ENCODE results near the gene FAM81A.
"Not testable (repeated sequence)": the region's sequence is repeated elsewhere in the genome, so short reads cannot be mapped to it uniquely, and the experiment has no call there.

Gene FAM81A

DNA sequence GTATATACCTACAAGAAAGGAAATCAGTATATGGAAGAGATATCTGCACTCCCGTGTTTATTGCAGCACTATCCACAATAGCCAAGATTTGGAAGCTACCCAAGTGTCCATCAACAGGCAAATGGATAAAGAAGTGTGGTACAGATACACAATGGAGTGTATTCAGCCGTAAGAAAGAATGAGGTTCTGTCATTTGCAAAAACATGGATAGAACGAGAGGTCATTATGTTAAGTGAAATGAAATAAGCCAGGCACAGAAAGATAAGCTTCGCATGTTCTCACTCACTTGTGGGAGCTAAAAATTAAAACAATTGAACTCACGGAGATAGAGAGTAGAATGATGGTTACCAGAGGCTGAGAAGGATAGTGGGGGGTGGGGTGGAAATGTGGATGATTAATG lies 53.1 kb downstream of the FAM81A start:
- peak in 1 of 2 donors; percentile 7 for DNase-seq

DNA sequence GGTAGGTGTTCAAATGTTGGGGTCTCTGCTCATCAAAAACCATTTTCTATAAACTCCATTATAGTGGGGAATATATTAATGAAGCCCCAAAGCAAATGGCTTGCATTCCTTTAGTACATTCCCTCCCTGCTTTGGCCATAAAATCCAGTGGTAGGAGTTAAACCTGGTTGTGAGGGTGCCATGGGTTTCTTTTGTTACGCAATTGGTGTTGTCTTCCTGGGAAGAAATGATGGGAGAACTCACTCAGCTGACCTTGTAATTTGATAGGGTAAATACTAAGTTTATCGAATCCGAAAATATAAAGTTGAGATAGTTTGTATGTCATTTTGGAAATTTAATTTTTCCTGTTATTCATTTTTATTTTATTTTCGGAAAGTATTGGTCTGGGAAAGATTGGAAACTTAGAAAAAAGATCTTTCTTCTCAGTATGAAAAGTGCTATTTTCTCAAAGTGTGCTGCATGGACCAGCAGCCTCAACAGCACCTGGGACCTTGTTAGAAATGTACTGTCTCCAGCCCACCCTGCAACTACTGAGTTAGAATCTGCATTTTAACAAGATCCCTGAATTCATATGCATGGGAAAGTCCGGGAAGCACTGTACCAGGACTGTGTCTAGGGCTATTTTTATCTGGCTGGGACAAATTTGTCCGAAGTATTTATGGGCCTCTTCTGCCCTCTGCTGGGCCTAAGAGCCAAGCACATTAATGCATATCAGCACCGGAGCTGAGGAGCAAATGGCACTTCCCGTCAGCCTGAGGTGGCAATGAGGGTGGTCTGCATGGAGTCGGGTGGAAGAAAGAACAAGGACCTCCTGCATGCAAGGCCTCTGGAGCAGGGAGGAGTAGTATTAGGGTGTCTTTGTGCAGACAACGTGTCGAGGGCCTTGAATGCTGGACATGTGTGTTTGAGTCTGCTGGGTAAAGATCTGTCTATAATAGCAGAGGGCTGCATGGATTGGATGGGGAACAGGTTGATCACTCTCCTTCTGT lies 54.7 kb downstream of the FAM81A start:
- peak; percentile 62 to 65 for DNase-seq

DNA sequence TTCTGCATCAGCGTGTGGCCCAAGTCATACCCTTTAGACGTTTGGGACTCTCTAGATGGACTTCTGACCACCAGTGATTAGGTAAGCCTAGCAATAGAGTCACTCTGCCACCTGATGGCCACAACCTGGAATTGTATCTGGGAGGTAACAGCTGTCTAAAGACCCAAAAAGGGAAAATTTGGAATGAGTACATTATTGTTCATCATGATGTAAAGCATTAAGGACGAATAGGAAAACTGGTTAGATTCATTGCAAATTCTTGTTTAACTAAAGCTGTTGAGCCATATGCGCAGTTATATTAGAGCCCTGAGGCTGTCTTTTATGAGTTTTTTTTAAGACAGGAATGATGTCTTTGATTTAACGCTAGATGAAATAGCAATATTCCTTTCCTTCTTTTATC lies 63.6 kb downstream of the FAM81A start:
- no peak for DNase-seq

DNA sequence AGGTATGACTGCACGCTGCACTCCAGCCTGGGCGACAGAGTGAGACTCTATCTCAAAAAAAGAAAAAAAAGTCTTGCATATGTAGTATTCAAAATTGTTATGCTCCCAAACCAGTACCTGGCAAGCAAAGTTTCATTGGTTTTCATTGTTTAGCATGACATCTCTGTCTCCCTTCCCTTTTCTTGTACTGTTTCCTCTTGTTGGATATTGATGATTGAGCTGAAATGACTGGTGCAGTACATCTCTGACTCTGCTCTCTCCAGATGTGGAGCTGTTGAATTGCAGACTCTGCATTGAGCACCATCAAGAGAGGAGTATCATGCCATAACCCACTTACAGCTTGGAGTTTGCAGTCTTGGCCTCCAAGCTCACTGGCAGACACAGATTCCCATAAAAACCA lies 77.2 kb downstream of the FAM81A start:
- DNase-seq, result no peak

DNA sequence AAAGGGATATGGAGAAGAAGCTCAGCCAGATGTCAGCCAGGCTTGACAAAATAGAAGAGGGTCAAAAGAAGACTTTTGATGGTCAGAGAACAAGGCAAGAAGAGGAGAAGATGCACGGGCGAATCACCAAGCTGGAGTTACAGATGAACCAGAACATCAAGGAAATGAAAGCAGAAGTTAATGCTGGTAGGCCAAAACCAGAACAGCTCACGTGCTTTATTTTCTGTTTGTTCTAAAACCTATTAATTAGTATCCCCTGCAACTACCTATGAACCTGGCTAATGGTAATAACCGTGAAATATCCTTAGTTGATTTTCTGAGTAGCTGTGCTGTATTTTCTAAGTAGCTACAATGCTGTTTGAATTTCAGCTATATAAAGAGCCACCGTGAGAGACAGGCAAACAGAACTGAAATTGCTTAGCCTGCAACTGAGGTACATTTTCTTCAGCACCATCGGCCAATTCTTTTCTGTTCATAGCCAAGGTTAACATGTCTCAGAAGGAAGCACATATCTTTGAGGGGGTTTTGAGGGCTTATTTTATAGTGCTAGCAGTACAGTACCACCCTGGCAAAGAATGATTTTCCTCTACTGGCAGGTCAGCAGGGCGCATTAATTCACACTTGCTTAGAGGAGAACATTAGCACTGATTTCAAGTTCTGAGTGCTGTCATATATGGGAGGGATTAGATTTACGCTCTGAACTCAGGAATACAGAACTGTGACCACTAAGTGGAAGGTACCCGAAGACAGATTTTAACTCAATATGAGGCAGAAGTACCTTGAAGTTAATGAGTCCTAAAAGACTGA lies 78.9 kb downstream of the FAM81A start:
- DNase-seq, result no peak

GRCh38 chr15:59519329-59519728 lies 81.3 kb downstream of the FAM81A start:
- no peak for DNase-seq

DNA sequence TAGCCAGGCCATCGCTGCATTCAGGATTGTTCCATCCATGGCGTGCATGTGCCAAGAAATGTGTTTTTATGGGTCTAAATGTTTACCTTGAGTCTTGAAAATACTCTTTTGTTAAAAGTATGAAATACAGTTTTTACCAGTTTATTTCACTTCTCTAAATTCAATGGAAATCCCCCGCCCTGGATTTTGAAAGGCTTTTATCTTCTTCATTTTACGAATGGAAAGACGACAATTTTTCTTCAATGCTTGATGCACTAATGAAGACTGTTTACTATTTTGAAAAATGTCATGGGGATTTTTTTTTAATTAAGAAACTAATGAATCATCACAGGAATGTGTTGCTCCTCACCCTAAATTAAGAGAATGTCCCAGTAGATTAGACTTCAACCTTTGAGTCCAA lies 83.5 kb downstream of the FAM81A start:
- no peak for DNase-seq

DNA sequence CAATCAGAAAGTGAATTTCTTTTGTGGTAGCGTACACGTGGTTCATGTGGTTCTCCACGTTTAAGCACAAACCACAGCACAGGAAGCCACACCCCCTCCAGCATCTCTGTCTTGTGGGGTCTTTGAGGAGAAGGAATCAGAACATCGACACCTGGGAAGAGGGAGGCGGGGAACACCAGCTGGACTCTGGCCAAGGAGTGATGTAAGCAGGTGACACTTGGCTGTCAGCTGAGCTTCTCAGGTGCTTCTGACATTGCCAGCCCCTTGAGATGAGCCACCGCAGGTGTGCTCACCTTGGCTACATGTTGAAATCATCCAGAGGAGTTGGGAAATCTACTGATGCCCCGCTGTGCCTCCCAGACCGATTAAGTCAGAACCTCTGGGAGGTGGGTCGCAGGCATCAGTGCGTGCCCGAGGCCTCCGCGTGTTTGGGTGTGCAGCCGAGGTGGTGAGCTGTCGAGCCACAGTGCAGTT lies 85.0 kb downstream of the FAM81A start:
- no peak for DNase-seq

- DNase-seq, result no peak
Measured at GRCh38 chr15:59523702-59524101, 85.7 kb downstream of the FAM81A start.

GRCh38 chr15:59524331-59524731 lies 86.3 kb downstream of the FAM81A start:
- DNase-seq, result no peak

GRCh38 chr15:59526466-59526865 lies 88.5 kb downstream of the FAM81A start:
- DNase-seq, result not testable (repeated sequence)

GRCh38 chr15:59528429-59528828 lies 90.4 kb downstream of the FAM81A start:
- no peak for DNase-seq

GRCh38 chr15:59528961-59529402 lies 91.0 kb downstream of the FAM81A start:
- DNase-seq, result peak; percentile 76 to 87

GRCh38 chr15:59531066-59531675 lies 93.2 kb downstream of the FAM81A start:
- no peak for DNase-seq

DNA sequence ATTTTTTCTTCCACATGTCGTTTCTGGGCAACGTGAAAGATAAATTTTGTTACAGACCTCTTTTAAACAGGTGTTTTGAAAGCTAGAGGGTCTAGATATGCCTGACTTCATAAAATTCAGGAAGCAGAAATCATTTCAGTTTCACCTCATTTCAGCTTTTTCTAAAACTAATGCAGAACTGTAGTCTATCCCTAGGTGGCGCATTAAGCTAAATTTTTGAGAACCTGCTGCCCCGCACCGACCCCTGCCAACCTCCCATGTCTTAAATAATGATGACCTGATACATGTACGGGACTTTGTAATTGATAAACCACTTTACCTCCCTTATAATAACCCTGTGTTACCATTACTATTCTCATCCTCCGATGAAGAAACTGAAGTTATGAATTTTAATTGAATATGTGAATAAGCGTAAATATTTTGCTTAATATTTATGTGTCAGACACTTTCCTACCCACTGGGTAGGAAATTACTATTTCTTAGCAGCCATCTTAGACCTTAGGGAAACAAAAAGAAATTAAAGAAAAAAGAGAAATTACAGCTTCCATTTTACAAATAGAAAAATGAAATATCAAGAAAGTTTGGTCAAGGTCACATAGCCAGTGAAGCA lies 94.9 kb downstream of the FAM81A start:
- DNase-seq, result no peak

DNA sequence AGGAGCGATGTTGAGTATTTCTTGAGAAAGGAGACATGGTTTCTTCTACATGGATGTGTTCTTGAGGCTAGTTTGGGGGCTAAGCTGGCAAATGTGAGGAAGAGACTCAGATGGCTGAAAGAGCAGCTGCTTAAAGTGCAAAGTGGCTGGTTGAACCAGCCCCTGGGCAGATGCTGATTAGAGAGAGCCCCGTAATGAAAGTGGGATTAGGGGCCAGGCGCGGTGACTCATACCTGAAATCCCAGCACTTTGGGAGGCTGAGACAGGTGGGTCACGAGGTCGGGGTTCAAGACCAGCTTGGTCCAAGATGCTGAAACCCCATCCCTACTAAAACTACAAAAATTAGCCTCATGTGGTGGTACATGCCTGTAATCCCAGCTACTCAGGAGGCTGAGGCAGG lies 98.6 kb downstream of the FAM81A start:
- no peak for DNase-seq

- DNase-seq, result no peak
Measured at GRCh38 chr15:59537403-59537802, 99.4 kb downstream of the FAM81A start.

- no peak for DNase-seq
Measured at GRCh38 chr15:59538494-59538893, 100.5 kb downstream of the FAM81A start.

- DNase-seq, result no peak
Measured at GRCh38 chr15:59539799-59540198, 101.8 kb downstream of the FAM81A start.

DNA sequence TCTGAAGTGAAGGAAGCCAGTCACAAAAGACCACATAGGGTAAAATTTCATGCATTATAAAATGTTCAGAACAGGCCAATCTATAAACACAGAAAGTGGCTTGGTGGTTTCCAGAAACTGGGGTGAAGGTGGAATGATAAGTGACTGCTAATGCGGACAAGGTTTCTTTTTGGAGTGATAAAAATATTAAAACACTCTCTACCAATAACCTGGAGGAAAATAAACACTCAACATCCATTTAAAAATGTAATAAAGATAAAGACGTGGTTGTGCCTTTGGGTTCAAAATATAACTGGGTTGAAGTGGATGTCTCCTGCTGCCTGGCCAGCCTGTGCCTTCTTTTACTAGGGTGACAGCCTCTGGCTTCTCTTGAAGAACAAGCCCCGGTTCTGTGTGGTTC lies 102.7 kb downstream of the FAM81A start:
- no peak for DNase-seq

GRCh38 chr15:59541750-59542149 lies 103.8 kb downstream of the FAM81A start:
- no peak for DNase-seq

- DNase-seq, result no peak
Measured at GRCh38 chr15:59543721-59544547, 105.9 kb downstream of the FAM81A start.
